KMS-11 (cell line): ENCODE measurements around the gene FPR1.

Experiments used
- H2AFZ ChIP-seq: fragments of 200-600 bp; sonication (generic); 2 replicates; pipeline ENCODE4 v1.6.1; 2016; ENCODE audit warnings: antibody characterized with exemption, mixed run types, low read depth
- H3K27ac ChIP-seq: fragments of 200-600 bp; sonication (generic); 2 replicates; pipeline ENCODE4 v1.6.1; 2016; ENCODE audit warnings: mild to moderate bottlenecking, mixed run types
- H3K27me3 ChIP-seq: fragments of 200-600 bp; sonication (generic); 2 replicates; pipeline ENCODE4 v1.6.1; 2017; ENCODE audit warnings: mild to moderate bottlenecking, low read depth, mixed run types, moderate library complexity; ENCODE audit not compliant: insufficient read depth
- H3K36me3 ChIP-seq: fragments of 200-600 bp; sonication (generic); 2 replicates; pipeline ENCODE4 v1.6.1; 2017; ENCODE audit warnings: mild to moderate bottlenecking, mixed run types; ENCODE audit not compliant: insufficient read depth
- H3K4me1 ChIP-seq: fragments of 200-600 bp; sonication (generic); 2 replicates; pipeline ENCODE4 v1.6.1; 2016; ENCODE audit warnings: mild to moderate bottlenecking, low read depth, mixed run types; ENCODE audit not compliant: poor library complexity, severe bottlenecking
- H3K4me2 ChIP-seq: fragments of 200-600 bp; sonication (generic); 2 replicates; pipeline ENCODE4 v1.7.0; 2016; ENCODE audit warnings: mild to moderate bottlenecking, mixed run types
- H3K4me3 ChIP-seq: fragments of 200-600 bp; sonication (generic); IDR thresholded peaks from 2 replicates; pipeline ENCODE4 v1.6.1; 2017; ENCODE audit warnings: low read depth, low read length, mixed read lengths; ENCODE audit not compliant: insufficient read depth
- H3K79me2 ChIP-seq: fragments of 200-600 bp; sonication (generic); 2 replicates; pipeline ENCODE4 v1.6.1; 2016; ENCODE audit warnings: low read depth, mixed run types; ENCODE audit not compliant: insufficient read depth
- H3K9ac ChIP-seq: fragments of 200-600 bp; sonication (generic); 2 replicates; pipeline ENCODE4 v1.6.1; 2016; ENCODE audit warnings: mild to moderate bottlenecking, mixed run types
- H4K20me1 ChIP-seq: fragments of 200-600 bp; sonication (generic); 2 replicates; pipeline ENCODE4 v1.6.1; 2016; ENCODE audit warnings: mild to moderate bottlenecking, mixed run types; ENCODE audit not compliant: insufficient read depth
- TF ChIP-seq, protein P1 (sequence below): fragments of 200-600 bp; sonication (generic); conservative IDR thresholded peaks from 2 replicates; pipeline ENCODE4 v1.6.1; 2017; ENCODE audit warnings: low read depth, mild to moderate bottlenecking, antibody characterized with exemption, low read length, moderate library complexity, mixed read lengths

The FPR1 gene

GRCh38 chr19:51708811-51709210 lies 42.9 kb downstream of the FPR1 start:
- H3K4me3 ChIP-seq: no peak overlapping the region
- no peak overlapping the region for H3K9ac ChIP-seq
- no peak overlapping the region for H2AFZ ChIP-seq
- H3K36me3 ChIP-seq: no peaks in the 10 kb centered on the region
- no peaks in the 10 kb centered on the region for H3K27me3 ChIP-seq
- no peaks in the 10 kb centered on the region for H3K79me2 ChIP-seq
- no peak overlapping the region for H3K27ac ChIP-seq
- no peak overlapping the region for H3K4me2 ChIP-seq
- H4K20me1 ChIP-seq: no peaks in the 10 kb centered on the region
- H3K4me1 ChIP-seq: no peaks in the 10 kb centered on the region
- TF ChIP-seq, protein P1, sequence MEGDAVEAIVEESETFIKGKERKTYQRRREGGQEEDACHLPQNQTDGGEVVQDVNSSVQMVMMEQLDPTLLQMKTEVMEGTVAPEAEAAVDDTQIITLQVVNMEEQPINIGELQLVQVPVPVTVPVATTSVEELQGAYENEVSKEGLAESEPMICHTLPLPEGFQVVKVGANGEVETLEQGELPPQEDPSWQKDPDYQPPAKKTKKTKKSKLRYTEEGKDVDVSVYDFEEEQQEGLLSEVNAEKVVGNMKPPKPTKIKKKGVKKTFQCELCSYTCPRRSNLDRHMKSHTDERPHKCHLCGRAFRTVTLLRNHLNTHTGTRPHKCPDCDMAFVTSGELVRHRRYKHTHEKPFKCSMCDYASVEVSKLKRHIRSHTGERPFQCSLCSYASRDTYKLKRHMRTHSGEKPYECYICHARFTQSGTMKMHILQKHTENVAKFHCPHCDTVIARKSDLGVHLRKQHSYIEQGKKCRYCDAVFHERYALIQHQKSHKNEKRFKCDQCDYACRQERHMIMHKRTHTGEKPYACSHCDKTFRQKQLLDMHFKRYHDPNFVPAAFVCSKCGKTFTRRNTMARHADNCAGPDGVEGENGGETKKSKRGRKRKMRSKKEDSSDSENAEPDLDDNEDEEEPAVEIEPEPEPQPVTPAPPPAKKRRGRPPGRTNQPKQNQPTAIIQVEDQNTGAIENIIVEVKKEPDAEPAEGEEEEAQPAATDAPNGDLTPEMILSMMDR: no peak

GRCh38 chr19:51706885-51707284 lies 44.8 kb downstream of the FPR1 start:
- H3K4me3 ChIP-seq: no peak overlapping the region
- H3K4me2 ChIP-seq: no peak overlapping the region
- no peak overlapping the region for H2AFZ ChIP-seq
- H3K27ac ChIP-seq: no peak overlapping the region
- H3K36me3 ChIP-seq: no peaks in the 10 kb centered on the region
- TF ChIP-seq, protein P1: no peak
- no peaks in the 10 kb centered on the region for H3K4me1 ChIP-seq
- no peaks in the 10 kb centered on the region for H3K79me2 ChIP-seq
- H3K9ac ChIP-seq: no peak overlapping the region
- no peaks in the 10 kb centered on the region for H4K20me1 ChIP-seq
- no peaks in the 10 kb centered on the region for H3K27me3 ChIP-seq

DNA sequence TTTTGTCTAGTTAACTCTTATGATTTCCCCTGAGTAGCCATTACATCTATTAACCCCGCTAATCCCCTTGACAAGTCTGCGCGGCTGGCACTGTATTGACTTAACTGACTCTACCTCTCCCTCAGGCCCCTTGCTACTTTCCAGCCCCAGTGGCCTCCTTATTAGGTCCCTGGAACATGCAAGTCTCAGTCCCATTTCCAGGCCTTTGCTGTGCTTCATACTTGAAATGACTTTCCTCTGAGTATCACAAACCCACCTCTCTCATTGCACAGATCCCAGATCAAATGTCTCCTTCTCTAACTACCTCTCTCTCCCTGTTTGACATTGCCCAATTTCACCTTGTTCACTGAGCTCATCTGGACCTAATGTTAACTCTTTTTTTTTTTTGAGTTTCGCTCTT lies 45.4 kb downstream of the FPR1 start:
- H3K36me3 ChIP-seq: no peaks in the 10 kb centered on the region
- H3K27me3 ChIP-seq: no peaks in the 10 kb centered on the region
- H3K27ac ChIP-seq: no peak overlapping the region
- H2AFZ ChIP-seq: no peak overlapping the region
- H3K9ac ChIP-seq: no peak overlapping the region
- H3K79me2 ChIP-seq: no peaks in the 10 kb centered on the region
- TF ChIP-seq, protein P1: no peak
- H3K4me3 ChIP-seq: no peak overlapping the region
- H3K4me1 ChIP-seq: no peaks in the 10 kb centered on the region
- H4K20me1 ChIP-seq: no peaks in the 10 kb centered on the region
- H3K4me2 ChIP-seq: no peak overlapping the region

DNA sequence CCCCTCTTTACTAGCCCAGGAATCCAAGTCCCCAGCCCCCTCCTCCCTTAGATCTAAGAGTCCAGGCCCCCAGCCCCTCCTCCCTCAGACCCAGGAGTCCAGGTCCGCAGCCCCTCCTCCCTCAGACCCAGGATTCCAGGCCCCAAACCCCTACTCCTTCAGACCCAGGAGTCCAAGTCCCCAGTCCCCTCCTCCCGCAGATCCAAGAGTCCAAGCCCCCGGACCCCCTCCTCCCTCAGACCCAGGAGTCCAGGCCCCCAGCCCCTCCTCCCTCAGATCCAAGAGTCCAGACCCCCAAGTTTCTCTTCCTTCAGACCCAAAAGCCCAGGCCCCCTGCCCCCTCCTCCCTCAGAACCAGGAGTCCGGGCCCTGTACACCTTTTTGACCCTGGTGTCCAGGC lies 47.1 kb downstream of the FPR1 start:
- Histone ChIP-seq H3K4me3 (no peak overlapping the region), H3K36me3 (no peaks in the 10 kb centered on the region), H3K9ac (no peak overlapping the region), H3K79me2 (no peaks in the 10 kb centered on the region), H3K27me3 (no peaks in the 10 kb centered on the region), H2AFZ (no peak overlapping the region), H3K27ac (no peak overlapping the region), H4K20me1 (no peaks in the 10 kb centered on the region), H3K4me1 (no peaks in the 10 kb centered on the region), H3K4me2 (no peak overlapping the region)
- TF ChIP-seq, protein P1: no peak
